Heart right ventricle (tissue), 16 donors: ENCODE data around the gene SMAD1. TPM values are rescaled to one million over a fixed set of nuclear protein-coding genes. Genes with fewer than 3 reads are reported as not detected.
A peak's percentile ranks its signal among the peaks of the same experiment; 100 is the strongest.

Experiments used
- ATAC-seq, 8 donors: fragments of 200-7000 bp; cut with Tn5 transposase; one replicate each; pipeline ENCODE4 v1.9.1; 2020; ENCODE audit warnings: mild to moderate bottlenecking in 8 of 8, moderate library complexity in 8 of 8, moderate number of reproducible peaks in 1 of 8
- DNase-seq, 2 donors: peaks; one replicate each; pipeline ENCODE4 v3.0.0-alpha.2; 2020
- H3K27ac ChIP-seq, 10 donors: fragments of 200-600 bp; sonication (generic) in 2 of 10; one replicate each; pipeline versions ENCODE4 v1.5.0 to v1.8.0; 2020 to 2022; ENCODE audit warnings: mild to moderate bottlenecking in 3 of 10
- H3K27me3 ChIP-seq, 7 donors: fragments of 200-600 bp; one replicate each; pipeline ENCODE4 v1.8.0; 2021 to 2022; ENCODE audit warnings: mild to moderate bottlenecking in 2 of 7
- H3K36me3 ChIP-seq, 9 donors: fragments of 200-600 bp; sonication (generic) in 1 of 9; one replicate each; pipeline versions ENCODE4 v1.5.0 to v1.8.0; 2020 to 2022; ENCODE audit warnings: mild to moderate bottlenecking in 2 of 9
- H3K4me1 ChIP-seq, 9 donors: fragments of 200-600 bp; sonication (generic) in 1 of 9; one replicate each; pipeline versions ENCODE4 v1.5.0 to v1.8.0; 2020 to 2022; ENCODE audit warnings: mild to moderate bottlenecking in 4 of 9
- H3K4me3 ChIP-seq, 10 donors: fragments of 200-600 bp; sonication (generic) in 2 of 10; one replicate each; pipeline versions ENCODE4 v1.5.0 to v1.8.0; 2020 to 2022; ENCODE audit warnings: mild to moderate bottlenecking in 7 of 10, moderate library complexity in 2 of 10
- H3K9me3 ChIP-seq, 11 donors: fragments of 200-600 bp in 10 of 11; sonication (generic) in 2 of 11; one replicate each; pipeline versions ENCODE4 v1.5.0 to v1.8.0; 2013 to 2022; ENCODE audit warnings: mild to moderate bottlenecking in 2 of 11, control low read depth in 1 of 11, moderate library complexity in 1 of 11
- CTCF ChIP-seq, 9 donors: fragments of 200-600 bp; sonication (generic) in 2 of 9; IDR thresholded peaks; one replicate each; pipeline versions ENCODE4 v1.5.0 to v1.8.0; 2021 to 2022; ENCODE audit warnings: antibody characterized with exemption in 9 of 9, mild to moderate bottlenecking in 5 of 9, moderate library complexity in 1 of 9
- WGBS, 2 donors: extraction: QIAGEN DNeasy Blood & Tissue Kit; methylation state at CpG; one replicate each; pipeline ENCODE4 v1.1.7; 2013; ENCODE audit warnings: inconsistent platforms in 1 of 2; 5-methylcytosine and 5-hydroxymethylcytosine counted together
- intact Hi-C, 10 donors: fragments of 100-400 bp; cut with DNase I; formaldehyde crosslinking; loops; one replicate each; pipeline versions ENCODE4 v1.11.1 to v1.14.2; 2022
- polyA plus RNA-seq, 2 donors: library from polyadenylated mRNA; stranded (reverse); fragments of 200-250 nt; gene quantifications; one replicate each; pipeline ENCODE4 v1.2.3, GENCODE V29; 2013
- total RNA-seq, 10 donors: library from RNA; stranded (reverse); fragmentation: NEBNext Ultra II Directional in 3 of 10; extraction: Animal tissue kit (Norgen Biotek cat#: 25700) in 3 of 10; gene quantifications; one replicate each; pipeline versions ENCODE4 v1.2.1 to v1.2.4, GENCODE V29; 2021 to 2023
- donor health status: Arrhythmogenic right ventricular cardiomyopathy.
- donor health status: ischemic (EF 13 %, LVEDD 7.1; RV severe dilation, severe dysfunction).
- donor health status: healthy with polysubstance abuse.
- donor health status: DM: no; HTN: yes; CAD: no.
- donor health status: DM: no; HTN: no; CAD: no.
- donor health status: ischemic (EF 25% LVEDD 6.9; RV normal size, moderate dysfunction).
- donor health status: ischemic (EF 25% LVEDD 5.7; RV mildly dilated, moderate dysfunction).
- donor health status: healthy.
- donor health status: DM: yes; HTN: yes; CAD: no.
- donor health status: Ischemic cardiomyopathy.
- donor health status: ischemic (EF 35%, LVEDD 5.7; RV mildly dilated, moderate dysfunction).
- donor health status: nonischemic (EF 11% LVEDD 7.7; RV severe dilation, severe dysfunction).
- donor health status: DM: yes; HTN: yes; CAD: no.
- donor health status: PGD.
- donor health status: ischemic (EF 29% LVEDD 5.4; RV normal size, mild dysfunction).
- donor health status: nonischemic (EF 23%, LVEDD 6.1; RV moderate dilation, normal function).

SMAD1 gene
- total and polyA plus RNA-seq, 12 donors: 2.6 to 19.4 (median 14.8) TPM

- no peak for TF ChIP-seq CTCF (IDR thresholded peaks at IDR 0.05)
- ATAC-seq (no peak), DNase-seq (no peak)
- Histone ChIP-seq H3K9me3 (no peaks in the 10 kb centered on the region), H3K4me1 (peaks cover 0 to 71% (median 36%) of the 10 kb centered on the region in 9 donors), H3K36me3 (no peaks in the 10 kb centered on the region), H3K27ac (no peak overlapping the region), H3K4me3 (no peak overlapping the region), H3K27me3 (no peaks in the 10 kb centered on the region)
- 94 to 96% methylated on average over 5 of the region's 5 CpGs for WGBS, 2 donors
- intact Hi-C loops: no loop called here
Measured at GRCh38 chr4:145496292-145496691, 14.6 kb downstream of the SMAD1 start.

- 80 to 85% methylated on average over 9 of the region's 9 CpGs for WGBS, 2 donors
- Histone ChIP-seq H3K4me1 (peaks cover 0 to 76% (median 47%) of the 10 kb centered on the region in 9 donors), H3K27me3 (no peaks in the 10 kb centered on the region), H3K27ac (peak overlapping the region in 2 of 10 donors; percentile 28 to 41), H3K9me3 (no peaks in the 10 kb centered on the region), H3K4me3 (no peak overlapping the region), H3K36me3 (no peaks in the 10 kb centered on the region)
- DNase-seq (no peak), ATAC-seq (no peak)
- intact Hi-C loops: no loop called here
- no peak for TF ChIP-seq CTCF (IDR thresholded peaks at IDR 0.05)
Measured at GRCh38 chr4:145497199-145498149, 15.8 kb downstream of the SMAD1 start.

GRCh38 chr4:145498430-145498829 lies 16.8 kb downstream of the SMAD1 start:
- Histone ChIP-seq H3K9me3 (no peaks in the 10 kb centered on the region), H3K27me3 (no peaks in the 10 kb centered on the region), H3K4me3 (no peak overlapping the region), H3K27ac (peak overlapping the region in 2 of 10 donors; percentile 28 to 41), H3K36me3 (no peaks in the 10 kb centered on the region), H3K4me1 (peaks cover 0 to 76% (median 51%) of the 10 kb centered on the region in 9 donors)
- no peak for ATAC-seq
- peak in 1 of 9 donors; percentile 11 for TF ChIP-seq CTCF (IDR thresholded peaks at IDR 0.05)
- DNase-seq: no peak
- intact Hi-C loops: no loop called here

- Histone ChIP-seq H3K9me3 (no peaks in the 10 kb centered on the region), H3K4me3 (no peak overlapping the region), H3K36me3 (no peaks in the 10 kb centered on the region), H3K4me1 (peaks cover 0 to 78% (median 56%) of the 10 kb centered on the region in 9 donors), H3K27me3 (no peaks in the 10 kb centered on the region), H3K27ac (peak overlapping the region in 7 of 10 donors; percentile 17 to 71 (median 51))
- TF ChIP-seq CTCF (IDR thresholded peaks at IDR 0.05): no peak
- no peak for DNase-seq
- intact Hi-C loops: loop anchor here in 1 of 10 donors (5.0 kb wide), 1 partner anchor 46 kb away; no protein-coding TSS in a partner anchor
- ATAC-seq: peak; percentile 40 to 87 (median 80)
- WGBS, 2 donors: 41 to 51% methylated on average over 3 of the region's 3 CpGs
Measured at GRCh38 chr4:145501051-145501660, 19.5 kb downstream of the SMAD1 start.
